GM23338 (cell line): Measurements from ENCODE around the gene PPP1R3D. TPM values are rescaled to one million over a fixed set of nuclear protein-coding genes. Genes with fewer than 3 reads are reported as not detected.

ENCODE experiments used
- ATAC-seq: fragments of 200-7000 bp; cut with Tn5 transposase; 3 replicates; pipeline ENCODE4 v1.9.1; 2020
- DNase-seq: peaks from one replicate; pipeline ENCODE4 v3.0.0-alpha.2; 2015; ENCODE audit warnings: low spot score
- H2AFZ ChIP-seq: fragments of 200-600 bp; sonication (generic); 2 replicates; pipeline ENCODE4 v1.8.0; 2016; ENCODE audit warnings: antibody characterized with exemption, mild to moderate bottlenecking, moderate library complexity
- H3F3A ChIP-seq: fragments of 200-600 bp; sonication (generic); replicated peaks from 2 replicates; pipeline ENCODE4 v1.8.0; 2017; ENCODE audit warnings: antibody characterized with exemption, mixed run types, low read depth
- H3K27ac ChIP-seq: fragments of 200-600 bp; sonication (generic); 2 replicates; pipeline ENCODE4 v1.6.1; 2016; ENCODE audit warnings: low read depth
- H3K27me3 ChIP-seq: fragments of 200-600 bp; sonication (generic); 2 replicates; pipeline ENCODE4 v1.8.0; 2016; ENCODE audit warnings: mild to moderate bottlenecking, mixed run types, moderate library complexity; ENCODE audit not compliant: insufficient read depth
- H3K36me3 ChIP-seq: fragments of 200-600 bp; sonication (generic); 2 replicates; pipeline ENCODE4 v1.8.0; 2016; ENCODE audit warnings: mild to moderate bottlenecking; ENCODE audit not compliant: insufficient read depth
- H3K4me1 ChIP-seq: fragments of 200-600 bp; sonication (generic); 2 replicates; pipeline ENCODE4 v1.8.0; 2016; ENCODE audit warnings: mild to moderate bottlenecking, moderate library complexity; ENCODE audit not compliant: insufficient read depth
- H3K4me2 ChIP-seq: fragments of 200-600 bp; sonication (generic); 2 replicates; pipeline ENCODE4 v1.7.1; 2017; ENCODE audit warnings: mixed run types
- H3K4me3 ChIP-seq: fragments of 200-600 bp; sonication (generic); 2 replicates; pipeline ENCODE4 v1.6.1; 2016; ENCODE audit warnings: mixed run types
- H3K79me2 ChIP-seq: fragments of 200-600 bp; sonication (generic); replicated peaks from 2 replicates; pipeline ENCODE4 v1.8.0; 2017; ENCODE audit warnings: mild to moderate bottlenecking; ENCODE audit not compliant: insufficient read depth
- H3K9me2 ChIP-seq: fragments of 200-600 bp; sonication (generic); 2 replicates; pipeline ENCODE4 v1.8.0; 2017; ENCODE audit not compliant: insufficient read depth
- H4K20me1 ChIP-seq: fragments of 200-600 bp; sonication (generic); replicated peaks from 2 replicates; pipeline ENCODE4 v1.8.0; 2017; ENCODE audit warnings: mild to moderate bottlenecking; ENCODE audit not compliant: insufficient read depth
- H3K27ac Mint-ChIP-seq: 2 replicates; pipeline ENCODE4 v1.8.0; 2020; ENCODE audit warnings: inconsistent platforms, mild to moderate bottlenecking, moderate library complexity, mixed read lengths
- H3K27me3 Mint-ChIP-seq: 3 replicates; pipeline ENCODE4 v1.8.0; 2022; ENCODE audit warnings: low read depth, mild to moderate bottlenecking, moderate library complexity, mixed read lengths, inconsistent platforms; ENCODE audit not compliant: insufficient read depth, poor library complexity
- H3K36me3 Mint-ChIP-seq: 3 replicates; pipeline ENCODE4 v1.8.0; 2021; ENCODE audit warnings: low read depth, mild to moderate bottlenecking, inconsistent platforms, moderate library complexity, mixed read lengths
- H3K4me1 Mint-ChIP-seq: 3 replicates; pipeline ENCODE4 v1.8.0; 2020; ENCODE audit warnings: mild to moderate bottlenecking, inconsistent platforms, mixed read lengths
- H3K4me3 Mint-ChIP-seq: 3 replicates; pipeline ENCODE4 v1.8.0; 2021; ENCODE audit warnings: moderate library complexity, mild to moderate bottlenecking, inconsistent platforms, mixed read lengths
- H3K9me3 Mint-ChIP-seq: 3 replicates; pipeline ENCODE4 v1.8.0; 2020; ENCODE audit warnings: moderate library complexity, mild to moderate bottlenecking, inconsistent platforms, mixed read lengths
- CREB1 ChIP-seq: fragments of 250-450 bp; sonication (Bioruptor Pico); IDR thresholded peaks from 2 replicates; pipeline ENCODE4 v1.5.0; 2020; ENCODE audit warnings: low read depth, mild to moderate bottlenecking, moderate library complexity
- CTCF ChIP-seq, 2 experiments: fragments of 200-600 bp in 1 of 2; sonication (generic) in 1 of 2; conservative IDR thresholded peaks; 2 replicates each; pipeline versions ENCODE4 v1.5.1 to v1.6.1; 2016 to 2017; ENCODE audit warnings: antibody characterized with exemption in 2 of 2, low read depth in 2 of 2, mild to moderate bottlenecking in 2 of 2, moderate library complexity in 1 of 2
- ETS1 ChIP-seq: IDR thresholded peaks from 2 replicates; pipeline ENCODE4 v1.6.1; 2016; ENCODE audit warnings: antibody characterized with exemption
- EZH2 ChIP-seq: fragments of 200-600 bp; sonication (generic); IDR thresholded peaks from one replicate; pipeline ENCODE4 v1.8.0; 2017; ENCODE audit warnings: antibody characterized with exemption, mild to moderate bottlenecking, low read depth; ENCODE audit not compliant: unreplicated experiment
- EZH2phosphoT487 ChIP-seq: fragments of 200-600 bp; sonication (generic); IDR thresholded peaks from one replicate; pipeline ENCODE4 v1.8.1; 2018; ENCODE audit warnings: antibody characterized with exemption; ENCODE audit not compliant: unreplicated experiment
- JUNB ChIP-seq: IDR thresholded peaks from one replicate; pipeline ENCODE4 v1.6.1; 2016; ENCODE audit warnings: antibody characterized with exemption; ENCODE audit not compliant: unreplicated experiment
- NANOG ChIP-seq: IDR thresholded peaks from 2 replicates; pipeline ENCODE4 v1.6.1; 2016; ENCODE audit warnings: antibody characterized with exemption, borderline replicate concordance
- POLR2AphosphoS5 ChIP-seq: IDR thresholded peaks from 2 replicates; pipeline ENCODE4 v1.6.1; 2016; ENCODE audit warnings: antibody characterized with exemption, low read depth
- REST ChIP-seq: IDR thresholded peaks from one replicate; pipeline ENCODE4 v1.6.1; 2018; ENCODE audit warnings: antibody characterized with exemption; ENCODE audit not compliant: unreplicated experiment
- STAT1 ChIP-seq: IDR thresholded peaks from one replicate; pipeline ENCODE4 v1.6.1; 2016; ENCODE audit warnings: antibody characterized with exemption; ENCODE audit not compliant: unreplicated experiment
- ZNF114 ChIP-seq: fragments of 250-450 bp; sonication (Bioruptor Pico); IDR thresholded peaks from 2 replicates; pipeline ENCODE4 v1.5.0; 2020; ENCODE audit warnings: mild to moderate bottlenecking, moderate library complexity
- ZNF331 ChIP-seq: fragments of 250-450 bp; sonication (Bioruptor Pico); IDR thresholded peaks from 2 replicates; pipeline ENCODE4 v1.5.0; 2020; ENCODE audit warnings: low read depth, mild to moderate bottlenecking, moderate library complexity
- ZNF462 ChIP-seq: fragments of 250-450 bp; sonication (Bioruptor Pico); IDR thresholded peaks from 2 replicates; pipeline ENCODE4 v1.5.0; 2020; ENCODE audit warnings: mild to moderate bottlenecking, moderate library complexity
- polyA plus RNA-seq: library from polyadenylated mRNA; unstranded; fragments of >200 nt; fragmentation: Nextera tagmentation; extraction: Ambion mirVana; gene quantifications from 2 replicates; pipeline ENCODE4 v1.2.1, GENCODE V29; 2016
- total RNA-seq: library from RNA; depleted of rRNA; stranded (reverse); fragments of >200 nt; shearing (Covaris generic); gene quantifications from 2 replicates; pipeline ENCODE4 v1.2.3, GENCODE V29; 2014

PPP1R3D gene
- total and polyA plus RNA-seq, 2 experiments from 2014 or later, result 1.4 to 3.0 TPM

GRCh38 chr20:59920944-59921343 lies 19.2 kb downstream of the PPP1R3D start (continued):
- no peak for TF ChIP-seq STAT1

GRCh38 chr20:59912609-59913008 lies 27.5 kb downstream of the PPP1R3D start:
- H4K20me1 ChIP-seq, result no peaks in the 10 kb centered on the region
- no peaks in the 10 kb centered on the region; the same call in 1 of the 2 replicates for H3K27me3 ChIP-seq
- H3K4me3 Mint-ChIP-seq, result no peak overlapping the region
- H3K4me2 ChIP-seq, result no peak overlapping the region
- no peaks in the 10 kb centered on the region for H3K4me1 ChIP-seq
- no peaks in the 10 kb centered on the region for H3K27me3 Mint-ChIP-seq
- no peak overlapping the region for H3K27ac ChIP-seq
- 0 out of 3 replicates have a peak, but pooled peaks cover 3% of the 10 kb centered on the region for H3K4me1 Mint-ChIP-seq
- no peaks in the 10 kb centered on the region for H3K9me3 Mint-ChIP-seq
- H3K36me3 ChIP-seq, result no peaks in the 10 kb centered on the region
- DNase-seq (no peak), ATAC-seq (no peak)
- TF ChIP-seq EZH2 (no peak), CREB1 (CRISPR knock-in tag) (no peak), POLR2AphosphoS5 (no peak), JUNB (no peak), REST (no peak), CTCF (conservative IDR thresholded peaks at IDR 0.05; ENCODE audit: low read depth in 2 of 2) (no peak), STAT1 (no peak), EZH2phosphoT487 (no peak), NANOG (no peak), ZNF114 (no peak), ETS1 (no peak), ZNF462 (no peak), ZNF331 (CRISPR knock-in tag) (no peak)
- no peaks in the 10 kb centered on the region for H3K36me3 Mint-ChIP-seq
- peak overlapping the region; percentile 12; the same call in 1 of the 2 replicates for H2AFZ ChIP-seq
- H3K79me2 ChIP-seq, result no peaks in the 10 kb centered on the region
- no peak overlapping the region for H3K4me3 ChIP-seq
- no peaks in the 10 kb centered on the region for H3K9me2 ChIP-seq
- no peaks in the 10 kb centered on the region for H3F3A ChIP-seq
- H3K27ac Mint-ChIP-seq, result no peak overlapping the region
